ENCODE measurements around the gene ADGRD2.

The ADGRD2 gene

DNA sequence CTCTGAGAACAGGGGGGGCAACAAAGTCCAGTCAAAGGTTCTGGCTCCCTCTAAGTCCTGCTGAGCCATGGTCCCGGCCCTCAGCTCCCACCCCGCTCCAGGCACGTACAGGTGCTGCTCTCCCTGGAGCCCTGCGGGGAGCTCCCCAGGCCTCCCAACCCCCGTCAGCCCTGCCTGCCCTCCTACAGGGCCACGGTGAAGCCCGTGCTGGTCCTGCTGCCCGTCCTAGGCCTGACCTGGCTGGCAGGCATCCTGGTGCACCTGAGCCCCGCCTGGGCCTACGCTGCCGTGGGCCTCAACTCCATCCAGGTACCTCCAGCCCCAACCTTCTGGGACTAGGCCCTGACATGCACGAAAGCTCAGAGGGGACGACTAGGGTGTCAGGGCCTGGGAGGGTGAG, 20.1 kb downstream of the ADGRD2 start:
- Histone ChIP-seq H3K9me3 (ENCODE audit: control insufficient read depth in 2 of 2, low read length in 2 of 2) (no peaks in the 10 kb centered on the region), H3K9ac (ENCODE audit: low read depth in 1 of 2, low read length in 2 of 2) (no peak overlapping the region), H3K27ac (ENCODE audit: low read depth in 2 of 2, low read length in 2 of 2) (no peak overlapping the region), H3K4me3 (ENCODE audit: low read length in 2 of 2) (no peak overlapping the region), H3K4me1 (ENCODE audit: control insufficient read depth in 2 of 2, insufficient read depth in 2 of 2, low read length in 2 of 2) (no peaks in the 10 kb centered on the region), H3K36me3 (ENCODE audit: control insufficient read depth in 2 of 2, insufficient read depth in 2 of 2, low read length in 2 of 2) (no peaks in the 10 kb centered on the region), H3K27me3 (ENCODE audit: control insufficient read depth in 2 of 2, insufficient read depth in 2 of 2, low read length in 2 of 2) (peaks cover 0 to 2% of the 10 kb centered on the region in 2 donors)

- H3K4me1 ChIP-seq (ENCODE audit: control insufficient read depth in 2 of 2, insufficient read depth in 2 of 2, low read length in 2 of 2) = no peaks in the 10 kb centered on the region
- H3K36me3 ChIP-seq (ENCODE audit: control insufficient read depth in 2 of 2, insufficient read depth in 2 of 2, low read length in 2 of 2) = no peaks in the 10 kb centered on the region
- no peak overlapping the region for H3K27ac ChIP-seq (ENCODE audit: low read depth in 2 of 2, low read length in 2 of 2)
- no peak overlapping the region for H3K4me3 ChIP-seq (ENCODE audit: low read length in 2 of 2)
- no peaks in the 10 kb centered on the region for H3K9me3 ChIP-seq (ENCODE audit: control insufficient read depth in 2 of 2, low read length in 2 of 2)
- H3K9ac ChIP-seq (ENCODE audit: low read depth in 1 of 2, low read length in 2 of 2) = no peak overlapping the region
- H3K27me3 ChIP-seq (ENCODE audit: control insufficient read depth in 2 of 2, insufficient read depth in 2 of 2, low read length in 2 of 2) = peaks cover 0 to 2% of the 10 kb centered on the region in 2 donors
Measured at GRCh38 chr9:124470726-124471125, 20.5 kb downstream of the ADGRD2 start.

DNA sequence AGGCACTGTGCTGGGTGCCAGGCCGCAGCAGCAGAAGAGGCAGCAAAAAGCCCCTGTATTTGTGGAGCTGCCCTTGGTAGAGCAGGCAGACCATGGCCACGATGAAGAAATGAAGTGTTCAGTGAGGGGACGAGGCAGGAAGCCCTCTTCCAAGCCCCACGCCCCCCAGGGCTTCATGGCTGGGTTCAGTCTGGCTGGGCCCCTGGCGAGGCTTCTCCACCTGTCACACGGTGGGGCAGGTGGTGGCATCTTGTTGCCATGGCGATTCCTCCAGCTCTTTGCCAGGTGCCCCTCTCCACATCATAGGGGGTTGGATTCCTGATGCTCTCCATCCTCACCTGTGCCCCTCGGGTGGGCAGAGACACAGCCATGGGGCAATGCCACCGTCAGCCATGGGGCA, 21.5 kb downstream of the ADGRD2 start:
- no peaks in the 10 kb centered on the region for H3K4me1 ChIP-seq (ENCODE audit: control insufficient read depth in 2 of 2, insufficient read depth in 2 of 2, low read length in 2 of 2)
- no peaks in the 10 kb centered on the region for H3K36me3 ChIP-seq (ENCODE audit: control insufficient read depth in 2 of 2, insufficient read depth in 2 of 2, low read length in 2 of 2)
- no peak overlapping the region for H3K27ac ChIP-seq (ENCODE audit: low read depth in 2 of 2, low read length in 2 of 2)
- no peaks in the 10 kb centered on the region for H3K9me3 ChIP-seq (ENCODE audit: control insufficient read depth in 2 of 2, low read length in 2 of 2)
- H3K9ac ChIP-seq (ENCODE audit: low read depth in 1 of 2, low read length in 2 of 2) = no peak overlapping the region
- H3K27me3 ChIP-seq (ENCODE audit: control insufficient read depth in 2 of 2, insufficient read depth in 2 of 2, low read length in 2 of 2) = peaks cover 4% of the 10 kb centered on the region in 2 donors
- H3K4me3 ChIP-seq (ENCODE audit: low read length in 2 of 2) = no peak overlapping the region

DNA sequence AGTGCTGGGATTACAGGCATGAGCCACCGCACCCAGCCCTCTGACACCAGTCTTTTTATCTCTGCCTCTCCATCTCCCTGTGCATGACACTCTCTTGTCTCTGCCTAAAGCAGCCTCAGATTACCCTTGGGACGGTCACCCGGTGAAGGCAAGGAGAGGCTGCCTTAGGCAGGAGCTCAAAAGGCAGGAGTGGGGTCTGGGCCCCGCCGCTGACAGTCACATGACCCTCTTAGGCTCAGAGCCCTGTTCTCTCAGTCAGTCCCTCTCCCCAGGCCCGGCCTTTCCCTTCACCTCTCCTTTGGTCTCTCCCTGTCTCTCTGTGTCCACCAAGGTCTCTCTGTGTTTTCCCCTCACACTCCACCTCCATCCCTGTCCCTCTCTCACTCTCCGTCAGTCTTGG, 22.5 kb downstream of the ADGRD2 start:
- Histone ChIP-seq H3K27ac (ENCODE audit: low read depth in 2 of 2, low read length in 2 of 2) (no peak overlapping the region), H3K27me3 (ENCODE audit: control insufficient read depth in 2 of 2, insufficient read depth in 2 of 2, low read length in 2 of 2) (peaks cover 7 to 11% of the 10 kb centered on the region in 2 donors), H3K9me3 (ENCODE audit: control insufficient read depth in 2 of 2, low read length in 2 of 2) (no peaks in the 10 kb centered on the region), H3K4me3 (ENCODE audit: low read length in 2 of 2) (no peak overlapping the region), H3K4me1 (ENCODE audit: control insufficient read depth in 2 of 2, insufficient read depth in 2 of 2, low read length in 2 of 2) (no peaks in the 10 kb centered on the region), H3K9ac (ENCODE audit: low read depth in 1 of 2, low read length in 2 of 2) (no peak overlapping the region), H3K36me3 (ENCODE audit: control insufficient read depth in 2 of 2, insufficient read depth in 2 of 2, low read length in 2 of 2) (no peaks in the 10 kb centered on the region)

DNA sequence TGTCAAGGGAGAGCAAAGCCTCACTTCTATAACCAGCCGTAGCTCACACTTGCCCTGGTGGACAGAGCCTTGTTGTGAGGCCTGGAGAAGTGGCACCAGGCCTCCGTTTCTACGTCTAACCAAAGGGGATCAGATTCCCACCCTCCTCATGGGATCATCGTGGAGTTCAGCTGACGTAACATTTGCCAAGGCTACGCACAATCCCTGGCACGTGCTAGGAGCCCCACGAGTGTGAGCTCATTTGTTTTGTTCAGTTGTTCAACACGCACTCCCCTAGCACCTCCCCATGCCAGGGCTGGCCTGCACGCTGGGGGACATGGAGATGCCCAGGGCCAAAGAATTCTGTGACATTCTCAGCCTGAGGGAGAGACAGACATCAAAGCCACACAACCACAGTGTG, 23.1 kb downstream of the ADGRD2 start:
- H3K27me3 ChIP-seq (ENCODE audit: control insufficient read depth in 2 of 2, insufficient read depth in 2 of 2, low read length in 2 of 2) = peaks cover 10 to 16% of the 10 kb centered on the region in 2 donors
- H3K9ac ChIP-seq (ENCODE audit: low read depth in 1 of 2, low read length in 2 of 2) = no peak overlapping the region

DNA sequence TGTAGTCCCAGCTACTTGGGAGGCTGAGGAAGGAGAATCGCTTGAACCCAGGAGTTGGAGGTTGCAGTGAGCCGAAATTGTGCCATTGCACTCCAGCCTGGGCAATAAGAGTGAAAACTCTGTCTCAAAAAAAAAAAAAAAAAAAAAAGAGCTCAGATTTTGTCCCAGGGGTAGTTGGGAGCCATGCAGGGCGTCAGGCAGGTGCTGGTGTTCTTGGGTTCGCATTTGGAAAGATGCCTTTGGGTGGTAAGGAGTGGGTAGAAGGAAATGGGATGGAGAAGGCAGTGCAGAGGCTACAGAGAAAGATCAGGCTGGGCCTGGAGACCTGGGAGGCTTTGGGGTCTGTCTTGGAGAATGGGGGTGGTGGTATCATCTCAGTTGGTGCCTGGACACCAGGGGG, 23.9 kb downstream of the ADGRD2 start:
- H3K9me3 ChIP-seq (ENCODE audit: control insufficient read depth in 2 of 2, low read length in 2 of 2) = no peaks in the 10 kb centered on the region
- H3K9ac ChIP-seq (ENCODE audit: low read depth in 1 of 2, low read length in 2 of 2) = no peak overlapping the region
- H3K36me3 ChIP-seq (ENCODE audit: control insufficient read depth in 2 of 2, insufficient read depth in 2 of 2, low read length in 2 of 2) = no peaks in the 10 kb centered on the region
- no peaks in the 10 kb centered on the region for H3K4me1 ChIP-seq (ENCODE audit: control insufficient read depth in 2 of 2, insufficient read depth in 2 of 2, low read length in 2 of 2)
- peaks cover 17 to 22% of the 10 kb centered on the region in 2 donors for H3K27me3 ChIP-seq (ENCODE audit: control insufficient read depth in 2 of 2, insufficient read depth in 2 of 2, low read length in 2 of 2)
- no peak overlapping the region for H3K4me3 ChIP-seq (ENCODE audit: low read length in 2 of 2)
- no peak overlapping the region for H3K27ac ChIP-seq (ENCODE audit: low read depth in 2 of 2, low read length in 2 of 2)

More for the DNA sequence above, 23.1 kb downstream of the ADGRD2 start:
- Histone ChIP-seq H3K4me1 (ENCODE audit: control insufficient read depth in 2 of 2, insufficient read depth in 2 of 2, low read length in 2 of 2) (no peaks in the 10 kb centered on the region), H3K9me3 (ENCODE audit: control insufficient read depth in 2 of 2, low read length in 2 of 2) (no peaks in the 10 kb centered on the region), H3K36me3 (ENCODE audit: control insufficient read depth in 2 of 2, insufficient read depth in 2 of 2, low read length in 2 of 2) (no peaks in the 10 kb centered on the region), H3K27ac (ENCODE audit: low read depth in 2 of 2, low read length in 2 of 2) (no peak overlapping the region), H3K4me3 (ENCODE audit: low read length in 2 of 2) (no peak overlapping the region)

DNA sequence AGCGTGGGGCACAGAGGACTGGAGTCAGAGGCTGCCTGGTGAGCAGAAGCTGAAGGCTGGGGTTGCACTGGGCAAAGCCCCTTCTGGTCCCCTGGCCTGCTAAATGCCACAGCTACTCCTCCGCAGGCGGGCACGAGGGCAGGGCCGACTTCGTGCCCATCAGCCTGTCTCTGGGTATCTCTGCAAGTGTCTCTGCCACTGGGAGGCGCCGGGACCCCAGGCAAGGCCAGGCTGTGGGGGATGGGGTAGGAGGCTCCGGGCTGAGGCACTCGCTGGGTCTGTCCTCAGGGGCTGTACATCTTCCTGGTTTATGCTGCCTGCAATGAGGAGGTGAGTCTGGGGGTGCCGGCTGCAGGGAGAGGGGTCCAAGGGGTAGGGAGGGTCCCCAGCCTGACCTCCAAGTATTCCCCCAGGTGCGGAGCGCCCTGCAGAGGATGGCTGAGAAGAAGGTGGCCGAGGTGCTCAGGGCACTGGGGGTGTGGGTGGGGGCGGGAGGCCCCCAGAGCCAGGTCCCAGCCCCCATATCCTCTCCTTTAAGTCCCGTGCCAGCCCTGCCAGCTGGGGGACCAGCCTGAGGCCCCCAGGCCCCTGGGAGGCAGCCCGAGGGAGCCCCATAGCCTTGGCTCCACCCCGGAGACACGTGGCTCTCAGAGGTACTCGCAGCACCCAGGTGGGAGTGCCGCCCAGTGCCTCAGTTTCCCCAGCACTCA, 25.1 kb downstream of the ADGRD2 start:
- no peak overlapping the region for H3K27ac ChIP-seq (ENCODE audit: low read depth in 2 of 2, low read length in 2 of 2)
- no peaks in the 10 kb centered on the region for H3K36me3 ChIP-seq (ENCODE audit: control insufficient read depth in 2 of 2, insufficient read depth in 2 of 2, low read length in 2 of 2)
- H3K4me1 ChIP-seq (ENCODE audit: control insufficient read depth in 2 of 2, insufficient read depth in 2 of 2, low read length in 2 of 2) = no peaks in the 10 kb centered on the region
- H3K9me3 ChIP-seq (ENCODE audit: control insufficient read depth in 2 of 2, low read length in 2 of 2) = no peaks in the 10 kb centered on the region
- no peak overlapping the region for H3K4me3 ChIP-seq (ENCODE audit: low read length in 2 of 2)
- no peak overlapping the region for H3K9ac ChIP-seq (ENCODE audit: low read depth in 1 of 2, low read length in 2 of 2)
- peaks cover 22% of the 10 kb centered on the region in 2 donors for H3K27me3 ChIP-seq (ENCODE audit: control insufficient read depth in 2 of 2, insufficient read depth in 2 of 2, low read length in 2 of 2)

DNA sequence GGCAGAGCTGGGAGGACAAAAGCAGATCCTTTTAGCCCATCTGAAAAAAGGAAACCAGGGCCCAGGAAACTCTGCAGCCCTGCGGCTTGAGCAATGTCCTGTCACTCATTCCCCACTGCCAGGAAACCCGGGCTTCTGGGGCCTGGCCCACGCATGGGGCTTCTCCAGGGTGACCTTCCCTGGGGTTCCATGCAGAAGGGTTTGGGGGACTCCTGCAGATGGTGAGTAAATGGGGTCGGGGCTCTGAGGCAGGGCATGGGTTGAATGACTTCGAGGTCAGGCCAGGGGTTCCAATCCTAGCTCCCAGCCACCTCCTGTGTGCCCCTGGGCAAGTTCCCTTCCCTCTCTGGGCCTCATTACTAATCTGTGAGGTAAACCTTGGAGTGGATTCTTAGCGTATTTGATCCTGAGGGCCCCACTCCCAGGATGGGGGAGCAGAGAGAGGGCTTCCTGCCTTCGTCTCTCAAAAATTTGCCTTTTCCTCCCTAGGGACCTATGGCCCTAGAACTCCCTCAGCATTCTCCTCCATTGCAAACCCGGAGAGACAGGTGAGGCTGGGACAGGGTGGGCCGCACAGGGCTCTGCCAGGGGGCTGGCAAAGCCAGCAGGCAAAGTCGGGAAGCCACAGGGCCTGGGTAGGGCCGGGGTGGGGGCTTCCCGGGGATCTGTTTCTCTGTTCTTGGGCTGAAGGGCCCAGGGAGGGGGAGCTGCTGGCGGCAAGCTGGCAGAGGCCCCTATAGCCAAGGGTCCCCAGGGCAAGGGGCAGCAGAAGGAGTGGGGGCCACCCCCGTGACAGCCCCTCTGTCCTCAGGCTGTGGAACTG, 25.8 kb downstream of the ADGRD2 start:
- H3K36me3 ChIP-seq (ENCODE audit: control insufficient read depth in 2 of 2, insufficient read depth in 2 of 2, low read length in 2 of 2) = no peaks in the 10 kb centered on the region
- H3K9me3 ChIP-seq (ENCODE audit: control insufficient read depth in 2 of 2, low read length in 2 of 2) = no peaks in the 10 kb centered on the region
- peaks cover 24 to 25% of the 10 kb centered on the region in 2 donors for H3K27me3 ChIP-seq (ENCODE audit: control insufficient read depth in 2 of 2, insufficient read depth in 2 of 2, low read length in 2 of 2)
- no peak overlapping the region for H3K27ac ChIP-seq (ENCODE audit: low read depth in 2 of 2, low read length in 2 of 2)
- H3K9ac ChIP-seq (ENCODE audit: low read depth in 1 of 2, low read length in 2 of 2) = no peak overlapping the region
- no peaks in the 10 kb centered on the region for H3K4me1 ChIP-seq (ENCODE audit: control insufficient read depth in 2 of 2, insufficient read depth in 2 of 2, low read length in 2 of 2)
- no peak overlapping the region for H3K4me3 ChIP-seq (ENCODE audit: low read length in 2 of 2)

- Histone ChIP-seq H3K27me3 (ENCODE audit: control insufficient read depth in 2 of 2, insufficient read depth in 2 of 2, low read length in 2 of 2) (peaks cover 24 to 29% of the 10 kb centered on the region in 2 donors), H3K9ac (ENCODE audit: low read depth in 1 of 2, low read length in 2 of 2) (no peak overlapping the region), H3K36me3 (ENCODE audit: control insufficient read depth in 2 of 2, insufficient read depth in 2 of 2, low read length in 2 of 2) (no peaks in the 10 kb centered on the region), H3K27ac (ENCODE audit: low read depth in 2 of 2, low read length in 2 of 2) (no peak overlapping the region), H3K4me1 (ENCODE audit: control insufficient read depth in 2 of 2, insufficient read depth in 2 of 2, low read length in 2 of 2) (no peaks in the 10 kb centered on the region), H3K4me3 (ENCODE audit: low read length in 2 of 2) (no peak overlapping the region), H3K9me3 (ENCODE audit: control insufficient read depth in 2 of 2, low read length in 2 of 2) (no peaks in the 10 kb centered on the region)
Measured at GRCh38 chr9:124477211-124477647, 27.0 kb downstream of the ADGRD2 start.

- H3K4me3 ChIP-seq (ENCODE audit: low read length in 2 of 2) = no peak overlapping the region
Measured at GRCh38 chr9:124477648-124478285, 27.5 kb downstream of the ADGRD2 start.

More at GRCh38 chr9:124477648-124478285, 27.5 kb downstream of the ADGRD2 start:
- H3K9ac ChIP-seq (ENCODE audit: low read depth in 1 of 2, low read length in 2 of 2) = no peak overlapping the region
- H3K9me3 ChIP-seq (ENCODE audit: control insufficient read depth in 2 of 2, low read length in 2 of 2) = no peaks in the 10 kb centered on the region
- H3K4me1 ChIP-seq (ENCODE audit: control insufficient read depth in 2 of 2, insufficient read depth in 2 of 2, low read length in 2 of 2) = no peaks in the 10 kb centered on the region
- no peak overlapping the region for H3K27ac ChIP-seq (ENCODE audit: low read depth in 2 of 2, low read length in 2 of 2)
- H3K36me3 ChIP-seq (ENCODE audit: control insufficient read depth in 2 of 2, insufficient read depth in 2 of 2, low read length in 2 of 2) = no peaks in the 10 kb centered on the region
- peaks cover 24 to 29% of the 10 kb centered on the region in 2 donors for H3K27me3 ChIP-seq (ENCODE audit: control insufficient read depth in 2 of 2, insufficient read depth in 2 of 2, low read length in 2 of 2)

All from mucosa of rectum (tissue), 2 donors.